DMS153 (cell line): ENCODE data around the gene PICK1.
"Not testable (repeated sequence)": the region's sequence is repeated elsewhere in the genome, so short reads cannot be mapped to it uniquely, and the experiment has no call there.

Source experiments
- DNase-seq: peaks from one replicate; lab custom pipeline; 2025; lab: John Stamatoyannopoulos, UW

The PICK1 gene

DNA sequence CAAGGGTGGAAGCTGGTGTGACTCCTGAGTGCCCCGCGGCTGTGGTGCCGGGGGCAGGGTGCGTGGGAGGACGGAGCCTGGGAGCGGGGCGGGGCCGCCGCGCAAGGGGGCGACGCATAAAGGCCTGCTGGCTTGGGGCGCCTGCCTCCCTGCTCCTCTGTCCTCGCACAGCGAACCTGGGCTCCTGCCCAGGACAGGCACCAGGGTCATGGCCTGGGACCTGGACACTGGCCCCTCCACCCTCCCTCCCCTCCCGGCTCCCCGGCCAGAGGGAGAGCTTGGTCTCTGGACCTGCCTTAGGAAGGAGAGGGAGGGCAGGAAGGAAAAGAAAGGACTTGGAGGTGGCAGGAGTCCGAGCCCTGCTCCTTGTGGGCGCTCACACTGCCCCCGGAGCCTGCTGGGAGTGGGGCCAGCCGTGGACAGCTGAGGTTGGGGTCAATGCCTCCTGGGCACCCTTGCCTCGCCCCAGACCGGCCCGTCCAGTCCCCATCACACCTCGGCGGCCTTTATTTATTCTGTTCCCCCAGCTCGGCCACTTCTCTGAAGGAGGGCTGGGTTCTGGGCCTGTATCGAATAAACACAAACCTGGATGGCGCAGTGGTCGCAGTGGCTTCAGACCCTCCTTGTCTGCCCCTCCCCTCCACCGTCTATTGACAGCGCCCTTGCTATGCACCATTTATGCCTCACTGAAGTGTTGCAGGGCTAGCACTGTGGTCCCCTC is 18.1 kb downstream of the PICK1 start:
- no peak for DNase-seq

GRCh38 chr22:38075961-38076360 is 18.8 kb downstream of the PICK1 start:
- no peak for DNase-seq

DNA sequence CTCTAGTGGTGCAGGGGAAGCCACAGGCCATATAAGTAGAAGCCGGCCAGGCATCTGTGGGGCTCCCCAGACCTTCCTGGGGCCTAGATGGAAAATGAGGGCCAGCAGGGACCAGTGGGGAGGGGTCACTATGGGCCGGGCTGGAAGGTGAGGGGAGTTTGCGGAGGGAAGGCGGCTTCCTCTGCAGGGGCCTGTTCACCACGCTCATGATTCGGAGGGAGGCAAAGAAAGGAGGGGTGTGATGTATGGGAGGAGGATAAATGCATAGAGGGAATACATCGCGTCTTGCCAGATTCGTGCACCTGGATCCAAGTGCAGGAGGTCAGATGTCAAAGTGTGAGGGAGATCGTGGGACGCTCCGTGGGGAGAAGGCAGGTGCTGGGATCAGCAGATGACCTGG is 19.9 kb downstream of the PICK1 start:
- DNase-seq = no peak

DNA sequence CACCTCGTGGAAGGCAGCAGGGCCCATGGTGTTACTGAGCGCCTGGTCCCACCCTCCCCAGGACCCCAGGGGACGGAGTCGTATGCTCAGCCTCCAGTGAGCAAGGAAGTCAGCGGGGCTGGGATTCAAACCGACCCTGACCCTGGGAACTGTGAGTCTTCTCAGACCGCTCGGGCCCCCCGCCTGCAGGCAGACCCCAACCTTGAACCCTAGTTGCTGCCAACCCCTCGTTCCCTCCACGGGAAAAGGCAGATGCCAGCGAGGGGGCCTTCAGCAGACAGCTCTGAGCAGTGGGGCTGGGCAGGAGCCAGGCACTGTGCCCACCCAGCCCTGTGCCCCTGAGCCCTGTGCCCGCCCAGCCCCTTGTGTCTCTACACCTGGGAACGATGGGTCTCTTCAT is 20.4 kb downstream of the PICK1 start:
- DNase-seq = no peak

GRCh38 chr22:38078046-38078840 is 21.0 kb downstream of the PICK1 start:
- DNase-seq = no peak

- not testable (repeated sequence) for DNase-seq
Measured at GRCh38 chr22:38079208-38079607, 22.0 kb downstream of the PICK1 start.

DNA sequence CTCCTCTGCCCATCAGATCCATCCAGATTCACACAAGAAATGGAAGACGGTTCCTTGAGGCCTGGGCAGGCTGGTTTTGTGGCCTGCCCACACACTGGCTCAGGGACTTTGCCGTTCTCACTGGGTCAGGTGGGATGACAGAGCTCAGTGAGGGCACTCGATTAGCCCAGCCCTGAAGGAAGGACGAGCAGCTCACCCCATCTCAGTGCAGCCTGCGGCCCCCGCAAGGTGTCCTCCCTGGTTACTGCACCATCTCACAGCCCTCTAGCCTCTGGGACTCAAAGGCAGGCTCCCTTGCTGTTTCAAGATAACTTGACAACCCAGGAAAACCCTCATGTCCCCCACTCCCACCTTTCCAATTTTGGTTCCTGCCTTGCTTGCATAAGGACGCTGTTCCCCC is 22.6 kb downstream of the PICK1 start:
- DNase-seq = no peak

DNA sequence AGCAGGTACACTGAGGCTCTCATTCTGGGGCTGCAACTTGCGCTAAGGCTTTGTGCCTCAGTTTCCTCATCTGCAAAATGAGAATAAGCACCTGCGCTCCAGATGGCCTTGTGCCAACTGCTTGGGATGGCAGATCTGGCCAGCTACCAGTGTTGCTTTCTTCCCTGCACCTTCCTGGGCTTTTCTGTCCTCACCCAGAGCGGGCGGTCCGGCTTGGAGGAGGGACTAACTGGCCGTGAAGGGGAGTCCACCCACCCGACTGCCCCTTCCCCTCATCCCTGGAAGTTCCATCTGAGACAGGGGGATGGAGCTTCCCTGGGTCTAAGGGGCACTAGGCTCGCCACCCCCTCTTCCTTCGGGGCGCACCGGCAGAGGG is 23.3 kb downstream of the PICK1 start:
- no peak for DNase-seq

DNA sequence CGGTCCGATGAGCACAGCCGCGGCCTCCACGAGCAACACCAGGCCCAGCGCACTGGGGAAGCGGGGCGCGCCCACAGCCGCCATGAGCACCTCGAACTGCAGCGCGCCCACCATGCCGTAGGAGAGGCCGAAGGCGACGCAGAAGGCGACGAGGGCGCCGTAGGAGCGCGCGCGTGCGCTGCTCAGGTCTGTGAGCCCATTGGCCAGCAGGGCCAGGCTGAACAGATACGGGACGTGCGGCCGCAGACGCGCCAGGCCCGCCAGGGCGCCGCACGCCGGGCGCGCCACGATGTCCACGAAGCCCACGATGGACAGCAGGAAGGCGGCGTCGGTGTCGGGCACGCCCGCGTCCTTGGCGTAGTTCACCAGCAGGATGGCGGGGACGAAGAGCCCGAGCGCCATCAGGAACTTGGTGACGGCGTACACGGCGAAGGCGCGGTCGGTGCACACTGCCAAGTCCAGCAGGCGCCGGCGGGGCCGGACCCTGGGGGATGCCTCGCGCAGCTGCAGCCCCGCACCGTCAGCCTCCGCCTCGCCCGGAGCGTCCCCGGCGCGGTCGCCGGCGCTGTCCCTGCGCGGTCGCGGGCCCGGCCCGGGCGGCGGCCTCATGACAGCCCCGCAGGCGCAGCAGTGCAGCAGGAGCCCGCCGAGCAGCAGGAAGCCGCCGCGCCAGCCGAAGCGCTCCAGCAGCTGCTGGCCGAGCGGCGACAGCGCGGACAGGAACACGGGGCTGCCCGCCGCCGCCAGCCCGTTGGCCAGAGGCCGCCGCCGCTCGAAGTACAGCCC is 23.8 kb downstream of the PICK1 start:
- DNase-seq = no peak

DNA sequence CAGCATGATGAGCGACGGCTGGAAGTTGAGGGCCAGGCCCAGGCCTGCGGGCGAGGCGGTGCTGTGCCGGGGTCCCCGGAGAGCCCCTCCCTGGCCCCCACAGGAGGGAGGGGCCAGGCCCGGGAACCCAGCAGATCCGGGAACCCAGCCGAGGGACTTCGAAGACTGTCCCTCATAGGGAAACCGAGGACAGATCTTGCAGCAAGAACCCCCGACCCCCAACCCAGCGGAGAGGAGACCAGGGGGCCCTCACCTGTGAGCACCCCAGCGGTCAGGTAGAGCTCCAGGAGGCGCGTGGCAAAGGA is 24.4 kb downstream of the PICK1 start:
- DNase-seq = no peak

- no peak for DNase-seq
Measured at GRCh38 chr22:38081941-38082828, 25.0 kb downstream of the PICK1 start.

- no peak for DNase-seq
Measured at GRCh38 chr22:38082986-38083710, 25.9 kb downstream of the PICK1 start.

GRCh38 chr22:38083931-38084631 is 26.9 kb downstream of the PICK1 start, which contains the start of gene SLC16A8:
TSS of gene SLC16A8 (minus strand) at chr22:38084184. CDS start at chr22:38082873, 1,311 bp downstream.
- DNase-seq = no peak

GRCh38 chr22:38085056-38085455 is 27.9 kb downstream of the PICK1 start:
- DNase-seq = no peak

GRCh38 chr22:38085501-38085900 is 28.3 kb downstream of the PICK1 start:
- DNase-seq = no peak

DNA sequence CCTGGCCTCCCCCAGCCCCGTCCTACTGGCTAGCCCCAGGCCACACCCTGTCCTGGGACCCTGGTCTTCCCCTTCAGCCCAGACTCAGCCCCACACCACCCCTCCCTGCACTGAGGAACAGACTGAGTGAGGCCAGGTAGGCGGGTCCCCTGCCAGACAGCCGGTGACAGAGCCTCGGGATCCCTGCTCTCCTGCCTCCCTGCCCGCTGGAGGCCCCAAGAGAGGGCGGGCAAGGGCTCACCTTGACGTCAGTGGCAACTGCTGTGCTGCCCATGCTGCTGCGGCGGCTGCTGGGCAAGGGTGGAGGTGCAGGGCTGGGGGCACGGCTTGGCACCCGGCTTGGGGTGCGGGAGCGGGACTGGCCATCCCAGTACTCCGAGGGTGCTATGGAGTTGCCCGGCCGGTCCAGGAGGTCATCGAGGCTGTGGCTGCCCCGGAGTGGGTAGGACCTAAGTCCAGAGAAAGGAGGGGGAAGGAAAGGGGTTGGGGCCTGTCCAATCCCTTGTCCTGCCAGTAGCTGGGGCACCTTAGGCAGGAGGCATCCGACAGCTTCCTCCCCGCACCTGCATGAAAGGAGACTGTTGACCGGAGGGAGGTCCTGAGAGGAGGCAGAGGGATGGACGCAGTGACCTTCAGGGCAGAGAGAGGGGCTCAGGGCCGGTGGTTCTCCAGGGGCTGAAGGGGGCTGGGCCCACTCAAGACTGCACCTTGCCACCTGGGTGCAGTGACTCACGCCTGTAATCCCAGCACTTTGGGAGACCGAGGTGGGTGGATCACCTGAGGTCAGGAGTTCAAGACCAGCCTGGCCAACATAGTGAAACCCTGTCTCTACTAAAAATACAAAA is 29.0 kb downstream of the PICK1 start:
- no peak for DNase-seq

DNA sequence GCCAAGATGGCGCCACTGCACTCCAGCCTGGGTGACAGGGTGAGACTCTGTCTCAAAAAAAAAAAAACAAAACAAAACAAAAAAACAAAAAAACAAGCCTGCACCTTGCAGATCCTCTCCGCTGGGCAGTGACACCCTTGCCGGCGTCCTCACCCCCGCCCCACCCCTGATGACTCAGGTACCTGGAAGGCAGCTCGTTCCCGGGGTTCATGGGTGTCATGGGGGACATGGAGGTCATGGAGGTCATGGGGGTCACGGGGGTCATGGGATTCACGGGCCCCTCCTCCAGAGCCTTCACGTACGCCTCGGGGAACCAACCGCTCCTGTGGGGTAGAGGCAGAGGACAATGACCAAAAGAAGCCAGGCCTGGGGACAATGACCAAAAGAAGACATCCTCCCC is 29.7 kb downstream of the PICK1 start:
- no peak for DNase-seq

- DNase-seq = no peak
Measured at GRCh38 chr22:38087855-38088254, 30.7 kb downstream of the PICK1 start.

GRCh38 chr22:38088629-38089473 is 31.6 kb downstream of the PICK1 start:
- no peak for DNase-seq
